HEK293T (cell line): Measurements from ENCODE around the gene MED16.

Experiments
- BHLHE40 ChIP-seq: fragments of 450-650 bp; IDR thresholded peaks from 2 replicates; pipeline ENCODE4 v1.6.1; 2016; ENCODE audit warnings: mild to moderate bottlenecking, moderate library complexity, borderline replicate concordance
- ELF4 ChIP-seq: fragments of 450-650 bp; IDR thresholded peaks from 2 replicates; pipeline ENCODE4 v1.6.1; 2017; ENCODE audit warnings: antibody characterized with exemption
- FOXA1 ChIP-seq: fragments of 450-650 bp; IDR thresholded peaks from 2 replicates; pipeline ENCODE4 v1.6.1; 2016; ENCODE audit warnings: mild to moderate bottlenecking
- FOXK2 ChIP-seq: fragments of 450-650 bp; IDR thresholded peaks from 2 replicates; pipeline ENCODE4 v1.6.1; 2016; ENCODE audit warnings: mild to moderate bottlenecking
- FOXM1 ChIP-seq: fragments of 450-650 bp; IDR thresholded peaks from 2 replicates; pipeline ENCODE4 v1.6.1; 2017; ENCODE audit warnings: mild to moderate bottlenecking, borderline replicate concordance
- HDGF ChIP-seq: fragments of 450-650 bp; IDR thresholded peaks from 2 replicates; pipeline ENCODE4 v1.6.1; 2017; ENCODE audit warnings: antibody characterized with exemption, borderline replicate concordance
- L3MBTL2 ChIP-seq: fragments of 450-650 bp; conservative IDR thresholded peaks from 2 replicates; pipeline ENCODE4 v1.6.1; 2016; ENCODE audit warnings: mild to moderate bottlenecking
- NFRKB ChIP-seq: fragments of 450-650 bp; IDR thresholded peaks from 2 replicates; pipeline ENCODE4 v1.6.1; 2016; ENCODE audit warnings: mild to moderate bottlenecking, moderate library complexity
- PKNOX1 ChIP-seq: fragments of 450-650 bp; IDR thresholded peaks from 2 replicates; pipeline ENCODE4 v1.6.1; 2016
- SP1 ChIP-seq: fragments of 450-650 bp; IDR thresholded peaks from 2 replicates; pipeline ENCODE4 v1.6.1; 2017
- SUZ12 ChIP-seq: fragments of 450-650 bp; IDR thresholded peaks from 2 replicates; pipeline ENCODE4 v1.6.1; 2016; ENCODE audit warnings: mild to moderate bottlenecking
- TARDBP ChIP-seq: fragments of 450-650 bp; IDR thresholded peaks from 2 replicates; pipeline ENCODE4 v1.6.1; 2016
- ZNF384 ChIP-seq: fragments of 450-650 bp; IDR thresholded peaks from 2 replicates; pipeline ENCODE4 v1.6.1; 2016

DNA sequence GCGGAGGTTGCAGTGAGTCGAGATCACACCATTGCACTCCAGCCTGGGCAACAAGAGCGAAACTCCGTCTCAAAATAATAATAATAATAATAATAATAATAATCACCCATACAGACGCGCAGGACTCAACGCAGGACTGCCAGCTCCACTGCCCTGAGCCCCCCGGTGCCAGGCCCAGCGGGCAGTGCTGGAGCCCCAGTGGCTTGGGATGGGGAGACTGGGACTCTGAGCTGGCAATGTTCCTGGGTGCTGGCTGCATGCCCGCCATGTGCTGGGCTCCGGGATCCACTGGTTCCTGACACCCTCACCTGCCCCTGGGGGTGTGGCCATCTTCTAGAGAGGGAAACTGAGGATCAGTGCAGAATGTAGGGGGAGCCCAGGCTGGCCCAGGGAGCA is 65.7 kb downstream of the MED16 start:
- no peak for TF ChIP-seq TARDBP
- TF ChIP-seq SP1 = no peak
- no peak for TF ChIP-seq BHLHE40
- no peak for TF ChIP-seq SUZ12
- TF ChIP-seq NFRKB = no peak
- TF ChIP-seq PKNOX1 = no peak
- no peak for TF ChIP-seq ZNF384
- TF ChIP-seq ELF4 = no peak
- no peak for TF ChIP-seq L3MBTL2
- no peak for TF ChIP-seq FOXM1
- TF ChIP-seq FOXA1 = no peak
- TF ChIP-seq HDGF = no peak
- no peak for TF ChIP-seq FOXK2
